ENCODE results near the gene ACTC1.
"Not testable (repeated sequence)": the region's sequence is repeated elsewhere in the genome, so short reads cannot be mapped to it uniquely, and the experiment has no call there.

DNA sequence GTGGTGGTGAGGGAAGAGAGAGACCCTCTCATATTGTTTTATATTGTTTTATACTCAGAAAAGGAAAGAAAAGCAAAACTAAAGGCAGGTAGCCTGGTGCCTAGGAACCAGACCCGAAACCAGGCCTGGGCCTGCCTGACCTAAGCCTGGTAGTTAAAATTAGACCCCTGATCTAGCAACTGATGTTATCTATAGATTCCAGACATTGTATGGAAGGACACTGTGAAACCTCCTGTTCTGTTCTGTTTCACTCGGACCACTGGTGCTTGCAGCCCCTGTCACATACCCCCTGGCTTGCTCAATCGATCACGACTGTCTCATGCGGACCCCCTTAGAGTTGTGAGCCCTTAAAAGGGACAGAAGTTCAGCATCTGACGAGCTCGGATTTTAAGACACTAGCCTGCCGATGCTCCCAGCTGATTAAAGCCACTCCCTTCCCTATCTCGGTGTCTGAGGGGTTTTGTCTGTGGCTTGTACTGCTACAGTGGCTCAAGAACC, 17.6 kb upstream of the ACTC1 start:
- TF ChIP-seq, protein P1, sequence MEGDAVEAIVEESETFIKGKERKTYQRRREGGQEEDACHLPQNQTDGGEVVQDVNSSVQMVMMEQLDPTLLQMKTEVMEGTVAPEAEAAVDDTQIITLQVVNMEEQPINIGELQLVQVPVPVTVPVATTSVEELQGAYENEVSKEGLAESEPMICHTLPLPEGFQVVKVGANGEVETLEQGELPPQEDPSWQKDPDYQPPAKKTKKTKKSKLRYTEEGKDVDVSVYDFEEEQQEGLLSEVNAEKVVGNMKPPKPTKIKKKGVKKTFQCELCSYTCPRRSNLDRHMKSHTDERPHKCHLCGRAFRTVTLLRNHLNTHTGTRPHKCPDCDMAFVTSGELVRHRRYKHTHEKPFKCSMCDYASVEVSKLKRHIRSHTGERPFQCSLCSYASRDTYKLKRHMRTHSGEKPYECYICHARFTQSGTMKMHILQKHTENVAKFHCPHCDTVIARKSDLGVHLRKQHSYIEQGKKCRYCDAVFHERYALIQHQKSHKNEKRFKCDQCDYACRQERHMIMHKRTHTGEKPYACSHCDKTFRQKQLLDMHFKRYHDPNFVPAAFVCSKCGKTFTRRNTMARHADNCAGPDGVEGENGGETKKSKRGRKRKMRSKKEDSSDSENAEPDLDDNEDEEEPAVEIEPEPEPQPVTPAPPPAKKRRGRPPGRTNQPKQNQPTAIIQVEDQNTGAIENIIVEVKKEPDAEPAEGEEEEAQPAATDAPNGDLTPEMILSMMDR (optimal IDR thresholded peaks at IDR 0.05 in 1 of 3, IDR thresholded peaks at IDR 0.05 in 1 of 3, conservative IDR thresholded peaks at IDR 0.05 in 1 of 3; ENCODE audit: extremely low read depth in 1 of 3, insufficient read depth in 2 of 3, low read length in 3 of 3) = not testable (repeated sequence)
- TF ChIP-seq EZH2 (IDR thresholded peaks at IDR 0.05; ENCODE audit: low read length) = not testable (repeated sequence)

Measured in keratinocyte (primary cell).